Lower leg skin (tissue), 3 donors: ENCODE data around the gene SRSF7.

Experiments
- POLR2A ChIP-seq, 2 donors: fragments of 450-650 bp; IDR thresholded peaks; one replicate each; pipeline ENCODE4 v1.6.1; 2016 to 2017; ENCODE audit warnings: antibody characterized with exemption in 2 of 2, mild to moderate bottlenecking in 1 of 2, moderate library complexity in 1 of 2
- TF ChIP-seq, protein P1 (sequence below), 3 donors: fragments of 450-650 bp; IDR thresholded peaks; one replicate each; pipeline ENCODE4 v1.5.1; 2016; ENCODE audit warnings: antibody characterized with exemption in 3 of 3, mild to moderate bottlenecking in 3 of 3, moderate library complexity in 2 of 3

- TF ChIP-seq, protein P1, sequence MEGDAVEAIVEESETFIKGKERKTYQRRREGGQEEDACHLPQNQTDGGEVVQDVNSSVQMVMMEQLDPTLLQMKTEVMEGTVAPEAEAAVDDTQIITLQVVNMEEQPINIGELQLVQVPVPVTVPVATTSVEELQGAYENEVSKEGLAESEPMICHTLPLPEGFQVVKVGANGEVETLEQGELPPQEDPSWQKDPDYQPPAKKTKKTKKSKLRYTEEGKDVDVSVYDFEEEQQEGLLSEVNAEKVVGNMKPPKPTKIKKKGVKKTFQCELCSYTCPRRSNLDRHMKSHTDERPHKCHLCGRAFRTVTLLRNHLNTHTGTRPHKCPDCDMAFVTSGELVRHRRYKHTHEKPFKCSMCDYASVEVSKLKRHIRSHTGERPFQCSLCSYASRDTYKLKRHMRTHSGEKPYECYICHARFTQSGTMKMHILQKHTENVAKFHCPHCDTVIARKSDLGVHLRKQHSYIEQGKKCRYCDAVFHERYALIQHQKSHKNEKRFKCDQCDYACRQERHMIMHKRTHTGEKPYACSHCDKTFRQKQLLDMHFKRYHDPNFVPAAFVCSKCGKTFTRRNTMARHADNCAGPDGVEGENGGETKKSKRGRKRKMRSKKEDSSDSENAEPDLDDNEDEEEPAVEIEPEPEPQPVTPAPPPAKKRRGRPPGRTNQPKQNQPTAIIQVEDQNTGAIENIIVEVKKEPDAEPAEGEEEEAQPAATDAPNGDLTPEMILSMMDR (IDR thresholded peaks at IDR 0.05), result no peak
- no peak for TF ChIP-seq POLR2A (IDR thresholded peaks at IDR 0.05)
Observed at GRCh38 chr2:38776531-38776930, 25.4 kb upstream of the SRSF7 start.
